K562 (cell line): ENCODE measurements around the gene MOCOS. TPM values are rescaled to one million over a fixed set of nuclear protein-coding genes. Genes with fewer than 3 reads are reported as not detected.

Experiments
- CXXC5 ChIP-seq: fragments of 250-450 bp; sonication (Bioruptor Pico); IDR thresholded peaks from 2 replicates; pipeline ENCODE4 v1.8.0; 2022; ENCODE audit warnings: inconsistent platforms, mild to moderate bottlenecking, moderate library complexity
- EHMT2 ChIP-seq: fragments of 450-650 bp; IDR thresholded peaks from 2 replicates; pipeline ENCODE4 v1.6.1; 2018; ENCODE audit warnings: antibody characterized with exemption
- ELF1 ChIP-seq: fragments of 200-800 bp; sonication (Bioruptor generic); IDR thresholded peaks from 2 replicates; pipeline ENCODE4 v1.6.1; 2016; ENCODE audit warnings: missing genetic modification characterization, missing compliant biosample characterization
- GATA2 ChIP-seq: sonication (generic); formaldehyde crosslinking; IDR thresholded peaks from 2 replicates; pipeline ENCODE4 v1.4.0; 2020; ENCODE audit warnings: mild to moderate bottlenecking, missing genetic modification reagents
- HDAC8 ChIP-seq: fragments of 450-650 bp; IDR thresholded peaks from 2 replicates; pipeline ENCODE4 v1.6.1; 2016; ENCODE audit warnings: mild to moderate bottlenecking, missing genetic modification characterization, moderate library complexity, missing compliant biosample characterization
- HMGXB4 ChIP-seq: sonication (generic); formaldehyde crosslinking; IDR thresholded peaks from 2 replicates; pipeline ENCODE4 v1.8.1; 2023; ENCODE audit warnings: mild to moderate bottlenecking, missing genetic modification reagents
- MTA3 ChIP-seq: fragments of 450-650 bp; formaldehyde crosslinking; IDR thresholded peaks from 2 replicates; pipeline ENCODE4 v1.6.1; 2017; ENCODE audit warnings: mild to moderate bottlenecking, borderline replicate concordance
- NR0B1 ChIP-seq: fragments of 450-650 bp; IDR thresholded peaks from one replicate; pipeline ENCODE4 v1.6.1; 2018; ENCODE audit warnings: mild to moderate bottlenecking, moderate library complexity; ENCODE audit not compliant: partially characterized antibody
- OTX1 ChIP-seq: fragments of 450-650 bp; formaldehyde crosslinking; IDR thresholded peaks from 2 replicates; pipeline ENCODE4 v1.4.0; 2022; ENCODE audit warnings: mild to moderate bottlenecking
- WHSC1 ChIP-seq: IDR thresholded peaks from one replicate; pipeline ENCODE4 v1.6.1; 2012; ENCODE audit warnings: low read length, control low read depth, inconsistent platforms
- ZBTB2 ChIP-seq: fragments of 450-650 bp; IDR thresholded peaks from 2 replicates; pipeline ENCODE4 v1.6.1; 2016; ENCODE audit warnings: antibody characterized with exemption
- polyA plus RNA-seq, 8 experiments: library from polyadenylated mRNA; depleted of rRNA in 4 of 8; stranded (reverse) in 5 of 8; unstranded in 3 of 8; fragments of >200 nt; fragmentation: Nextera tagmentation in 2 of 8; fragmentation: Illumina TruSeq in 1 of 8; extraction: Ambion mirVana in 2 of 8; extraction: Trizol in 1 of 8; gene quantifications; 2 replicates each; pipeline versions ENCODE4 v1.2.1 to v1.2.3, GENCODE V29; 2011 to 2014; ENCODE audit warnings: inconsistent platforms in 1 of 8, missing spikeins in 1 of 8
- total RNA-seq, 7 experiments: library from RNA; depleted of rRNA in 6 of 7; stranded (reverse); fragments of >200 nt in 6 of 7; fragmentation: Illumina TruSeq in 2 of 7; extraction: Trizol in 2 of 7; gene quantifications; 2 replicates each; pipeline versions ENCODE4 v1.2.1 to v1.2.3, GENCODE V29; 2011 to 2021; ENCODE audit warnings: low replicate concordance in 1 of 7
- TF ChIP-seq, protein P1 (sequence below): sonication (generic); formaldehyde crosslinking; IDR thresholded peaks from 2 replicates; pipeline ENCODE4 v1.8.0; 2023; ENCODE audit warnings: mild to moderate bottlenecking, missing genetic modification reagents
- TF ChIP-seq, protein P2 (sequence below): sonication (generic); formaldehyde crosslinking; IDR thresholded peaks from 2 replicates; pipeline ENCODE4 v1.8.0; 2023; ENCODE audit warnings: mild to moderate bottlenecking, missing genetic modification reagents
- TF ChIP-seq, protein P3 (sequence below): sonication (generic); formaldehyde crosslinking; IDR thresholded peaks from 2 replicates; pipeline ENCODE4 v1.8.1; 2023; ENCODE audit warnings: mild to moderate bottlenecking, missing genetic modification reagents
- TF ChIP-seq, protein P4 (sequence below): fragments of 450-650 bp; formaldehyde crosslinking; IDR thresholded peaks from 2 replicates; pipeline ENCODE4 v1.4.0; 2020; ENCODE audit warnings: mild to moderate bottlenecking, moderate library complexity

MOCOS gene
- total and polyA plus RNA-seq, 9 of the 15 experiments (the other 6 are each of a cell fraction or from before 2014, with no cell fraction given), result 4.5 to 12.4 (median 9.1) TPM

- TF ChIP-seq, protein P1, sequence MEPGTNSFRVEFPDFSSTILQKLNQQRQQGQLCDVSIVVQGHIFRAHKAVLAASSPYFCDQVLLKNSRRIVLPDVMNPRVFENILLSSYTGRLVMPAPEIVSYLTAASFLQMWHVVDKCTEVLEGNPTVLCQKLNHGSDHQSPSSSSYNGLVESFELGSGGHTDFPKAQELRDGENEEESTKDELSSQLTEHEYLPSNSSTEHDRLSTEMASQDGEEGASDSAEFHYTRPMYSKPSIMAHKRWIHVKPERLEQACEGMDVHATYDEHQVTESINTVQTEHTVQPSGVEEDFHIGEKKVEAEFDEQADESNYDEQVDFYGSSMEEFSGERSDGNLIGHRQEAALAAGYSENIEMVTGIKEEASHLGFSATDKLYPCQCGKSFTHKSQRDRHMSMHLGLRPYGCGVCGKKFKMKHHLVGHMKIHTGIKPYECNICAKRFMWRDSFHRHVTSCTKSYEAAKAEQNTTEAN (CRISPR knock-in tag), result no peak
- TF ChIP-seq HMGXB4, result no peak
- TF ChIP-seq, protein P2, sequence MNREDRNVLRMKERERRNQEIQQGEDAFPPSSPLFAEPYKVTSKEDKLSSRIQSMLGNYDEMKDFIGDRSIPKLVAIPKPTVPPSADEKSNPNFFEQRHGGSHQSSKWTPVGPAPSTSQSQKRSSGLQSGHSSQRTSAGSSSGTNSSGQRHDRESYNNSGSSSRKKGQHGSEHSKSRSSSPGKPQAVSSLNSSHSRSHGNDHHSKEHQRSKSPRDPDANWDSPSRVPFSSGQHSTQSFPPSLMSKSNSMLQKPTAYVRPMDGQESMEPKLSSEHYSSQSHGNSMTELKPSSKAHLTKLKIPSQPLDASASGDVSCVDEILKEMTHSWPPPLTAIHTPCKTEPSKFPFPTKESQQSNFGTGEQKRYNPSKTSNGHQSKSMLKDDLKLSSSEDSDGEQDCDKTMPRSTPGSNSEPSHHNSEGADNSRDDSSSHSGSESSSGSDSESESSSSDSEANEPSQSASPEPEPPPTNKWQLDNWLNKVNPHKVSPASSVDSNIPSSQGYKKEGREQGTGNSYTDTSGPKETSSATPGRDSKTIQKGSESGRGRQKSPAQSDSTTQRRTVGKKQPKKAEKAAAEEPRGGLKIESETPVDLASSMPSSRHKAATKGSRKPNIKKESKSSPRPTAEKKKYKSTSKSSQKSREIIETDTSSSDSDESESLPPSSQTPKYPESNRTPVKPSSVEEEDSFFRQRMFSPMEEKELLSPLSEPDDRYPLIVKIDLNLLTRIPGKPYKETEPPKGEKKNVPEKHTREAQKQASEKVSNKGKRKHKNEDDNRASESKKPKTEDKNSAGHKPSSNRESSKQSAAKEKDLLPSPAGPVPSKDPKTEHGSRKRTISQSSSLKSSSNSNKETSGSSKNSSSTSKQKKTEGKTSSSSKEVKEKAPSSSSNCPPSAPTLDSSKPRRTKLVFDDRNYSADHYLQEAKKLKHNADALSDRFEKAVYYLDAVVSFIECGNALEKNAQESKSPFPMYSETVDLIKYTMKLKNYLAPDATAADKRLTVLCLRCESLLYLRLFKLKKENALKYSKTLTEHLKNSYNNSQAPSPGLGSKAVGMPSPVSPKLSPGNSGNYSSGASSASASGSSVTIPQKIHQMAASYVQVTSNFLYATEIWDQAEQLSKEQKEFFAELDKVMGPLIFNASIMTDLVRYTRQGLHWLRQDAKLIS, result no peak
- TF ChIP-seq GATA2, result peak; percentile 74
- TF ChIP-seq NR0B1, result no peak
- 0 out of 2 replicates have a peak, but pooled peaks have one; percentile 53 for TF ChIP-seq ZBTB2
- TF ChIP-seq MTA3, result peak; percentile 71
- TF ChIP-seq, protein P3, sequence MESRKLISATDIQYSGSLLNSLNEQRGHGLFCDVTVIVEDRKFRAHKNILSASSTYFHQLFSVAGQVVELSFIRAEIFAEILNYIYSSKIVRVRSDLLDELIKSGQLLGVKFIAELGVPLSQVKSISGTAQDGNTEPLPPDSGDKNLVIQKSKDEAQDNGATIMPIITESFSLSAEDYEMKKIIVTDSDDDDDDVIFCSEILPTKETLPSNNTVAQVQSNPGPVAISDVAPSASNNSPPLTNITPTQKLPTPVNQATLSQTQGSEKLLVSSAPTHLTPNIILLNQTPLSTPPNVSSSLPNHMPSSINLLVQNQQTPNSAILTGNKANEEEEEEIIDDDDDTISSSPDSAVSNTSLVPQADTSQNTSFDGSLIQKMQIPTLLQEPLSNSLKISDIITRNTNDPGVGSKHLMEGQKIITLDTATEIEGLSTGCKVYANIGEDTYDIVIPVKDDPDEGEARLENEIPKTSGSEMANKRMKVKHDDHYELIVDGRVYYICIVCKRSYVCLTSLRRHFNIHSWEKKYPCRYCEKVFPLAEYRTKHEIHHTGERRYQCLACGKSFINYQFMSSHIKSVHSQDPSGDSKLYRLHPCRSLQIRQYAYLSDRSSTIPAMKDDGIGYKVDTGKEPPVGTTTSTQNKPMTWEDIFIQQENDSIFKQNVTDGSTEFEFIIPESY (CRISPR knock-in tag), result no peak; the same call in 1 of the 2 replicates
- TF ChIP-seq WHSC1, result no peak
- TF ChIP-seq EHMT2, result no peak
- peak; percentile 46; the same call in 1 of the 2 replicates for TF ChIP-seq CXXC5 (CRISPR knock-in tag)
- TF ChIP-seq, protein P4, sequence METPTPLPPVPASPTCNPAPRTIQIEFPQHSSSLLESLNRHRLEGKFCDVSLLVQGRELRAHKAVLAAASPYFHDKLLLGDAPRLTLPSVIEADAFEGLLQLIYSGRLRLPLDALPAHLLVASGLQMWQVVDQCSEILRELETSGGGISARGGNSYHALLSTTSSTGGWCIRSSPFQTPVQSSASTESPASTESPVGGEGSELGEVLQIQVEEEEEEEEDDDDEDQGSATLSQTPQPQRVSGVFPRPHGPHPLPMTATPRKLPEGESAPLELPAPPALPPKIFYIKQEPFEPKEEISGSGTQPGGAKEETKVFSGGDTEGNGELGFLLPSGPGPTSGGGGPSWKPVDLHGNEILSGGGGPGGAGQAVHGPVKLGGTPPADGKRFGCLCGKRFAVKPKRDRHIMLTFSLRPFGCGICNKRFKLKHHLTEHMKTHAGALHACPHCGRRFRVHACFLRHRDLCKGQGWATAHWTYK, result peak; percentile 94; the same call in 1 of the 2 replicates
- no peak for TF ChIP-seq ELF1 (tag)
- no peak for TF ChIP-seq HDAC8 (tag)
- TF ChIP-seq OTX1, result no peak
Observed at GRCh38 chr18:36200354-36200771, 13.1 kb downstream of the MOCOS start (continued).
